Gastrocnemius medialis (tissue), 4 donors: Measurements from ENCODE around the gene THADA.

Source experiments
- CTCF ChIP-seq, 5 experiments: fragments of 450-650 bp in 3 of 5; fragments of 200-600 bp in 2 of 5; sonication (generic) in 2 of 5; IDR thresholded peaks in 4 of 5; conservative IDR thresholded peaks in 1 of 5; 1 replicate in 4 of 5; 2 replicates in 1 of 5; pipeline ENCODE4 v1.5.1; 2016 to 2019; ENCODE audit warnings: antibody characterized with exemption in 5 of 5, mild to moderate bottlenecking in 3 of 5, moderate library complexity in 3 of 5
- POLR2A ChIP-seq, 2 donors: fragments of 450-650 bp; IDR thresholded peaks; one replicate each; pipeline ENCODE4 v1.6.1; 2017; ENCODE audit warnings: antibody characterized with exemption in 2 of 2, mild to moderate bottlenecking in 2 of 2, moderate library complexity in 2 of 2

DNA sequence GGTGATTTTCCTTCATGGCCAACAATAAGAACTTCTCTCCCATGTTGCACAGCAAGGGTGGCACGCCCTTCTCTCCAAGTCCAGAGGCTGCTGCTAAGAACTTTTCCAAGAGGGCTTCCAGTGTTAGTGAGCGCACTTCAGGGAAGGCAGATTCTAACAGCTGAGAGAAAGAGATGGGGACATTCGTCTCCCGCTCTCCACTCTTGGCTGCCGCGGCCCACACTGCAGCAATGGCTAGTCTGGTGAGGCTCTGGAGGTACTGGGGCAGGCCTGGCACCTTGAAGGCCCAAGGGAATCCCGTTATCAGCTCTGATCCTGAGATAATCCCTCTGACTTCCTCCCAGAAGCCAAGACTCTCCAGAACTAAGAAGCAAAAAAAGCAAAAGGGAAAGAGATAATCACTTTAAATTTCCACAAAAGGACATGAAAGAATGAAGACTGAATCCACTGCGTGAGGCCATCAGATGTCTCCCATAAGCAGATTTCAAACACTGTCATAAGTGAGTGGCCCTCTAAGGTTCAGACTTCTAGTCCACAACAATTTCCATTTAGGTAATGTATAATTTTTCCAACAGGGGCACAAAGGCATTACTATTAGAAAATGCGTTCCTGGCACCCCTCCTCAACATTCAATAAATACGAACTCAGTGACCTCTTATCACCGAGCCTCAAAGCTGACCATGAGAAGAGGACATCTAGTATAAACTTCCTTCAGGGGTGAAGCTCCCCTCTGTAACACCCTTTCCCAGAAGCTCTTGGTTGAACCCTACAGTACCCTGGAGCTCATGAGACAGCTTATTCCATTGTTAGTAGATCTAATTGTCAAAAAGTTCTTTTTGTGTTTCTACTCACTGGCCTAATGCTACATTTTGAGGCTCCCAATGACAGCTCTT is 302.7 kb downstream of the THADA start:
- TF ChIP-seq CTCF (IDR thresholded peaks at IDR 0.05 in 4 of 5, conservative IDR thresholded peaks at IDR 0.05 in 1 of 5) (no peak), POLR2A (IDR thresholded peaks at IDR 0.05) (no peak)
